ENCODE measurements around the gene FOXN1.

GRCh38 chr17:28492352-28493310, 13.5 kb upstream of the FOXN1 start:
- TF ChIP-seq MAX (CRISPR knock-in tag; IDR thresholded peaks at IDR 0.05) (no peak), CTCF (IDR thresholded peaks at IDR 0.05) (no peak), ATF3 (CRISPR knock-in tag; conservative IDR thresholded peaks at IDR 0.05) (no peak), NFYB (CRISPR knock-in tag; conservative IDR thresholded peaks at IDR 0.05; ENCODE audit: low read depth) (no peak), ZNF263 (CRISPR knock-in tag; IDR thresholded peaks at IDR 0.05; ENCODE audit: low read depth) (no peak), GABPB1 (CRISPR knock-in tag; IDR thresholded peaks at IDR 0.05) (no peak), TP53 (CRISPR knock-in tag; IDR thresholded peaks at IDR 0.05) (no peak), ZNF532 (CRISPR knock-in tag; IDR thresholded peaks at IDR 0.05; ENCODE audit: borderline replicate concordance) (no peak), NR2C2 (CRISPR knock-in tag; IDR thresholded peaks at IDR 0.05) (no peak)

Data from WTC11 (cell line).